Body of pancreas (tissue), 4 donors: ENCODE measurements around the gene FAM47E. TPM values are rescaled to one million over a fixed set of nuclear protein-coding genes. Genes with fewer than 3 reads are reported as not detected.
A peak's percentile ranks its signal among the peaks of the same experiment; 100 is the strongest.

Experiments
- ATAC-seq: fragments of 150-250 bp; one replicate; pipeline ENCODE4 v1.9.1; 2016
- DNase-seq, 4 donors: peaks; one replicate each; pipeline ENCODE4 v3.0.0-alpha.2; 2019
- H3K27ac ChIP-seq, 4 donors: fragments of 200-600 bp; sonication (generic); 1 replicate in 3 of 4; 2 replicates in 1 of 4; pipeline versions ENCODE4 v1.5.1 to v1.6.1; 2016 to 2019; ENCODE audit warnings: mild to moderate bottlenecking in 1 of 4, mixed read lengths in 1 of 4, moderate library complexity in 1 of 4
- H3K27me3 ChIP-seq, 2 donors: fragments of 200-600 bp; sonication (generic); one replicate each; pipeline ENCODE4 v1.6.0; 2016; ENCODE audit warnings: mild to moderate bottlenecking in 1 of 2
- H3K36me3 ChIP-seq, 2 donors: fragments of 200-600 bp; sonication (generic); replicated peaks in 1 of 2; 2 replicates each; pipeline ENCODE4 v1.5.1; 2016; ENCODE audit warnings: low read depth in 2 of 2; ENCODE audit not compliant: insufficient read depth in 1 of 2
- H3K4me1 ChIP-seq: fragments of 200-600 bp; sonication (generic); one replicate; pipeline ENCODE4 v1.6.0; 2016
- H3K4me3 ChIP-seq, 2 donors: fragments of 200-600 bp; sonication (generic); 1 replicate in 1 of 2; 2 replicates in 1 of 2; pipeline ENCODE4 v1.5.1; 2016 to 2019
- H3K9me3 ChIP-seq, 3 donors: fragments of 200-600 bp; sonication (generic); 1 replicate in 2 of 3; 2 replicates in 1 of 3; pipeline ENCODE4 v1.5.1; 2016
- CTCF ChIP-seq, 7 experiments: fragments of 450-650 bp in 4 of 7; fragments of 200-600 bp in 3 of 7; sonication (generic) in 3 of 7; IDR thresholded peaks; one replicate each; pipeline ENCODE4 v1.5.1; 2016 to 2019; ENCODE audit warnings: antibody characterized with exemption in 7 of 7
- POLR2A ChIP-seq, 3 donors: fragments of 450-650 bp; IDR thresholded peaks; one replicate each; pipeline ENCODE4 v1.6.1; 2016; ENCODE audit warnings: antibody characterized with exemption in 3 of 3, mild to moderate bottlenecking in 2 of 3
- WGBS, 2 donors: methylation state at CpG; one replicate each; pipeline ENCODE4 v1.1.5; 2017; 5-methylcytosine and 5-hydroxymethylcytosine counted together
- intact Hi-C: fragments of 100-400 bp; cut with DNase I; formaldehyde crosslinking; loops from one replicate; pipeline ENCODE4 v1.15.1; 2023
- total RNA-seq, 2 donors: library from RNA; depleted of rRNA; stranded (reverse); fragments of >200 nt; gene quantifications; one replicate each; pipeline ENCODE4 v1.1.0, GENCODE V29; 2016

FAM47E gene
- total RNA-seq, 2 donors from 2014 or later: 10.1 to 16.2 TPM

- Histone ChIP-seq H3K27me3 (no peaks in the 10 kb centered on the region), H3K4me3 (no peak overlapping the region), H3K36me3 (no peaks in the 10 kb centered on the region), H3K27ac (peak overlapping the region in 3 of 4 donors; percentile 88 to 98 (median 90)), H3K4me1 (peaks cover 94% of the 10 kb centered on the region), H3K9me3 (no peaks in the 10 kb centered on the region)
- ATAC-seq (no peak), DNase-seq (no peak)
- 36 to 53% methylated on average over 7 of the region's 7 CpGs for WGBS, 2 donors
- intact Hi-C loops: no loop called here
- TF ChIP-seq POLR2A (IDR thresholded peaks at IDR 0.05) (no peak), CTCF (IDR thresholded peaks at IDR 0.05) (no peak)
Observed at GRCh38 chr4:76206222-76206942, 45.1 kb upstream of the FAM47E start.

DNA sequence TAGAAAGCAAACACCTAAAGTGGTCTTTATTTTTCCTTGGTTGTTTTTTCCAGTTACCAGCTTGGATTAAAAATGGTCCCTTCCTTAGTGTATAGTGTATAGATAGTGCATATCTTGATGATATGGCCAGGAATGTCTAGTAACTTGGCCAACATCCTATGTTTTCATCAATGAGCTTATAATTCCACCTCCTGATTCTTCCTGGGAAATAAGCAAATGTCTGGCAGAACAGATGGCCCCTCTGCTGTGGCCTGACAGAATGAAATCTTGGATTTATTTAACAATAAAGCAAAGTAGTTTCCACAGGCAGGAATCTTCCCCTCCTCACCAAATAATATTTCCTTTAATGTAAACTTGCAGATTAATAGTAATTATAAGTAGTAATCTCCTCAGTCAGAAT, 44.0 kb upstream of the FAM47E start:
- intact Hi-C loops: no loop called here
- ATAC-seq: no peak
- no peaks in the 10 kb centered on the region for H3K9me3 ChIP-seq
- H3K4me3 ChIP-seq: no peak overlapping the region
- peak overlapping the region in 3 of 4 donors; percentile 88 to 98 (median 90) for H3K27ac ChIP-seq
- TF ChIP-seq CTCF (IDR thresholded peaks at IDR 0.05): no peak
- TF ChIP-seq POLR2A (IDR thresholded peaks at IDR 0.05): no peak
- no peaks in the 10 kb centered on the region for H3K27me3 ChIP-seq
- H3K36me3 ChIP-seq: no peaks in the 10 kb centered on the region
- peaks cover 96% of the 10 kb centered on the region for H3K4me1 ChIP-seq
- no peak for DNase-seq

DNA sequence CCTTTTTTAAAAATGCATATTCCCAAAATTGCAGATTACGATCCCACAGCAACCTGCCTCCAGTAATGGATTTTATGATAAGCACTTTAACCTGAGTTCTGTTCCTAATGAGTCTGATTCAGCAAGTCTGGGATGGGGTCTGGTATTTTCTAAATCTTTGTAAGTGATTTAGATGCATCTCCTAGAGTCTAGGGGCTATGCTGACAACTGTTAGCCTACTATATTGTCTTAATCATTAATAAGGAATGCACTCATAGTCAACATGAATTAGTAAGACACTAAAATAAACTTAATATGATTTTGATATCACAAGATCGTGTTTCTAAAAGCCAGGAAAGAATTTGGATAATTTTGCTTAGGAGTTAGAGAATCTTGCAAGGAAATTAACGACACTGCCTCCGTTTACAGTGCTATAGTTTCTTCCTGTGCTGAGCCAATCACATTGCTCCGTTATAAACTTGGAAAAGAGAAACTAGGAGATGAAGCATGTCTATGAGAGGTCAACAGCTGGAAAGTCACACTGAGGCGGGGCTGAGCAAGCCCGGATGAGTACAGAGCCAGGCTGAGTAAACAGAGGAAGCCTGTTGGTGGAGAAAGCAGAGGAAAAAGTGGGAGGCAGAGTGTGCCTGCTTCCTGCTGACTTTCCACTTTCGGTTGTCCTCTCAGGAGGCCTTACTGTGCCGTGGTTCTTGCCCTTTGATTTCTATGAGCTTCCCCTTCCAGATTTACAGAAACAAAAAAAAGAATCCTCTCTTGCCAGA, 43.3 kb upstream of the FAM47E start:
- Histone ChIP-seq H3K36me3 (no peaks in the 10 kb centered on the region), H3K4me1 (peaks cover 92% of the 10 kb centered on the region), H3K27ac (peak overlapping the region; percentile 82 to 98 (median 89)), H3K4me3 (no peak overlapping the region), H3K27me3 (no peaks in the 10 kb centered on the region), H3K9me3 (no peaks in the 10 kb centered on the region)
- peak; percentile 87 for ATAC-seq
- peak in 2 of 3 donors; percentile 50 to 52 for TF ChIP-seq POLR2A (IDR thresholded peaks at IDR 0.05)
- peak in 1 of 7 experiments; percentile 2 for TF ChIP-seq CTCF (IDR thresholded peaks at IDR 0.05)
- intact Hi-C loops: no loop called here
- WGBS, 2 donors: 9 to 10% methylated on average over 9 of the region's 9 CpGs
- DNase-seq: peak; percentile 75 to 90 (median 86)

- H3K4me3 ChIP-seq: no peak overlapping the region
- intact Hi-C loops: no loop called here
- TF ChIP-seq CTCF (IDR thresholded peaks at IDR 0.05) (no peak), POLR2A (IDR thresholded peaks at IDR 0.05) (no peak)
- DNase-seq (no peak), ATAC-seq (no peak)
- peaks cover 86% of the 10 kb centered on the region for H3K4me1 ChIP-seq
- H3K36me3 ChIP-seq: no peaks in the 10 kb centered on the region
- H3K27ac ChIP-seq: peak overlapping the region; percentile 4 to 98 (median 89)
- WGBS, 2 donors: 33 to 40% methylated on average over 4 of the region's 4 CpGs
- no peaks in the 10 kb centered on the region for H3K9me3 ChIP-seq
- H3K27me3 ChIP-seq: no peaks in the 10 kb centered on the region
Observed at GRCh38 chr4:76209881-76210280, 41.6 kb upstream of the FAM47E start.
